Adrenal gland (tissue), 5 donors: ENCODE measurements around the gene GNG2.

Experiments used
- CTCF ChIP-seq, 6 experiments: fragments of 450-650 bp in 4 of 6; fragments of 200-600 bp in 2 of 6; sonication (generic) in 1 of 6; IDR thresholded peaks; 1 replicate in 5 of 6; 2 replicates in 1 of 6; pipeline versions ENCODE4 v1.5.1 to v1.8.0; 2016 to 2021; ENCODE audit warnings: antibody characterized with exemption in 6 of 6, mild to moderate bottlenecking in 2 of 6, moderate library complexity in 1 of 6
- POLR2A ChIP-seq, 2 donors: fragments of 450-650 bp; IDR thresholded peaks; one replicate each; pipeline ENCODE4 v1.6.1; 2017; ENCODE audit warnings: antibody characterized with exemption in 2 of 2, mild to moderate bottlenecking in 2 of 2, moderate library complexity in 1 of 2
- donor health status: DM: no; HTN: no; CAD: no.

DNA sequence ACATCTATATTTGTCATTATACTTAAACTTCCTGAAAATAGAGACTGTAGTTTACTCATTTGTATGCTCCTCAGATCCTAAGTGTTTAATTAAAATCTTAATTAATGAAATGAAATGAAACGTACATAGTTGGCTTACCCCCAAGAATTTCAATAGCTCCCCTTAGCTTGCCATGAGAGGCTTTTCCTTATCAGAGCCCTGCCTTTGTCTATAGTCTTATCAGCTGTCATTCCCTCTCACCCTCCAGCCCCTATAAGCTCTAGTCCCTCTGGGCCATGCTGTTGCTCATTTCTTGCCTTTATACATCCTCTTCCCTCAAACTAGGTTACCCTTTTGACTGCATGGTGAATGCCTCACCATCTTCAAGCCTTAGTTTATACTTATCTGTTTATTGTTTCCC lies 127.8 kb downstream of the GNG2 start:
- TF ChIP-seq CTCF (IDR thresholded peaks at IDR 0.05): no peak
- TF ChIP-seq POLR2A (IDR thresholded peaks at IDR 0.05): no peak
